SK-N-SH (cell line): Measurements from ENCODE around the gene ACOT7. TPM values are rescaled to one million over a fixed set of nuclear protein-coding genes. Genes with fewer than 3 reads are reported as not detected.

Source experiments
- CTCF ChIA-PET: fragments of 300-600, 350-600 bp; formaldehyde crosslinking; extraction: SDS; loops from one replicate; lab custom pipeline; 2021; lab: Yijun Ruan, JAX
- POLR2A ChIA-PET: fragments of 350-600 bp; sonication (Branson Sonifier 250); formaldehyde crosslinking; extraction: SDS; loops from one replicate; lab custom pipeline; 2020; ENCODE audit warnings: antibody characterized with exemption, inconsistent platforms; lab: Yijun Ruan, JAX
- DNase-seq: peaks from one replicate; pipeline ENCODE4 v3.0.0; 2012
- H2AFZ ChIP-seq: fragments of 200-600 bp; sonication (generic); 2 replicates; pipeline ENCODE4 v1.8.1; 2016; ENCODE audit warnings: antibody characterized with exemption, mild to moderate bottlenecking, low read depth
- H3F3A ChIP-seq: fragments of 200-600 bp; sonication (generic); replicated peaks from 2 replicates; pipeline ENCODE3; 2016; ENCODE audit warnings: antibody characterized with exemption, mild to moderate bottlenecking; ENCODE audit not compliant: insufficient read depth
- H3K27ac ChIP-seq, 2 experiments: fragments of 200-500 bp in 1 of 2; fragments of 200-600 bp in 1 of 2; sonication (Bioruptor generic) in 1 of 2; sonication (generic), shearing (Covaris generic) in 1 of 2; 2 replicates each; pipeline versions ENCODE4 v1.5.1 to v1.6.1; 2014 to 2016; ENCODE audit warnings: low read depth in 2 of 2, inconsistent platforms in 1 of 2, low read length in 1 of 2, mild to moderate bottlenecking in 1 of 2, mixed read lengths in 1 of 2
- H3K27me3 ChIP-seq: fragments of 200-600 bp; sonication (generic), shearing (Covaris generic); 2 replicates; pipeline ENCODE4 v1.6.1; 2016; ENCODE audit warnings: mixed run types; ENCODE audit not compliant: insufficient read depth
- H3K36me3 ChIP-seq, 2 experiments: fragments of 200-500 bp in 1 of 2; fragments of 200-600 bp in 1 of 2; sonication (Bioruptor generic) in 1 of 2; sonication (generic) in 1 of 2; replicated peaks in 1 of 2; 2 replicates each; pipeline versions ENCODE3 to v1.5.1; 2014 to 2016; ENCODE audit warnings: low read length in 1 of 2, mild to moderate bottlenecking in 1 of 2; ENCODE audit not compliant: insufficient read depth in 2 of 2, control insufficient read depth in 1 of 2
- H3K4me1 ChIP-seq, 2 experiments: fragments of 200-500 bp in 1 of 2; fragments of 200-600 bp in 1 of 2; sonication (Bioruptor generic) in 1 of 2; sonication (generic), shearing (Covaris generic) in 1 of 2; 2 replicates each; pipeline versions ENCODE4 v1.5.1 to v1.6.1; 2014 to 2016; ENCODE audit warnings: low read depth in 1 of 2, low read length in 1 of 2, mixed run types in 1 of 2; ENCODE audit not compliant: insufficient read depth in 2 of 2, control insufficient read depth in 1 of 2
- H3K4me2 ChIP-seq: fragments of 200-600 bp; sonication (generic), shearing (Covaris generic); 2 replicates; pipeline ENCODE4 v1.6.1; 2017; ENCODE audit warnings: mixed run types
- H3K4me3 ChIP-seq, 2 experiments: fragments of 200-500 bp in 1 of 2; fragments of 200-600 bp in 1 of 2; sonication (Bioruptor generic) in 1 of 2; sonication (generic), shearing (Covaris generic) in 1 of 2; 2 replicates each; pipeline versions ENCODE4 v1.5.1 to v1.8.1; 2014 to 2016; ENCODE audit warnings: low read depth in 2 of 2, inconsistent platforms in 1 of 2, low read length in 1 of 2, mild to moderate bottlenecking in 1 of 2, mixed read lengths in 1 of 2, moderate library complexity in 1 of 2
- H3K79me2 ChIP-seq: fragments of 200-600 bp; sonication (generic); 2 replicates; pipeline ENCODE4 v1.8.1; 2017; ENCODE audit warnings: mild to moderate bottlenecking; ENCODE audit not compliant: insufficient read depth
- H3K9ac ChIP-seq: fragments of 200-600 bp; sonication (generic); 2 replicates; pipeline ENCODE4 v1.6.1; 2017; ENCODE audit warnings: mixed run types
- H3K9me2 ChIP-seq: fragments of 200-600 bp; sonication (generic); 2 replicates; pipeline ENCODE4 v1.6.1; 2017; ENCODE audit warnings: mixed run types
- H3K9me3 ChIP-seq: fragments of 200-600 bp; sonication (generic); 2 replicates; pipeline ENCODE4 v1.6.1; 2017; ENCODE audit warnings: mixed run types, mild to moderate bottlenecking, moderate library complexity
- H4K20me1 ChIP-seq: fragments of 200-600 bp; sonication (generic); 2 replicates; pipeline ENCODE4 v1.6.1; 2017; ENCODE audit warnings: mild to moderate bottlenecking, mixed run types; ENCODE audit not compliant: insufficient read depth
- CHD2 ChIP-seq: fragments of 150-350 bp; IDR thresholded peaks from 2 replicates; pipeline ENCODE4 v1.6.1; 2018; ENCODE audit warnings: low read length; ENCODE audit not compliant: partially characterized antibody
- ELF1 ChIP-seq: IDR thresholded peaks from 2 replicates; pipeline ENCODE4 v1.4.0; 2012
- EP300 ChIP-seq, 2 experiments: IDR thresholded peaks; 2 replicates each; pipeline versions ENCODE4 v1.4.0 to v1.6.1; 2012; ENCODE audit warnings: borderline replicate concordance in 1 of 2, low read depth in 1 of 2, low read length in 1 of 2
- EZH2phosphoT487 ChIP-seq: fragments of 200-600 bp; sonication (generic); IDR thresholded peaks from 2 replicates; pipeline ENCODE4 v1.6.1; 2017; ENCODE audit warnings: low read depth, mixed run types, mild to moderate bottlenecking, antibody characterized with exemption, moderate library complexity, borderline replicate concordance
- FOXM1 ChIP-seq: IDR thresholded peaks from 2 replicates; pipeline ENCODE4 v1.4.0; 2012; ENCODE audit warnings: low read depth, mild to moderate bottlenecking
- GABPA ChIP-seq: IDR thresholded peaks from 2 replicates; pipeline ENCODE4 v1.4.0; 2012; ENCODE audit warnings: low read depth, mild to moderate bottlenecking
- JUND ChIP-seq: IDR thresholded peaks from 2 replicates; pipeline ENCODE4 v1.4.0; 2012
- MEF2A ChIP-seq: IDR thresholded peaks from 2 replicates; pipeline ENCODE4 v1.4.0; 2012; ENCODE audit warnings: low read depth, borderline replicate concordance
- NFIC ChIP-seq: IDR thresholded peaks from 2 replicates; pipeline ENCODE4 v1.4.0; 2012; ENCODE audit warnings: borderline replicate concordance
- NRF1 ChIP-seq: IDR thresholded peaks from 2 replicates; pipeline ENCODE4 v1.6.1; 2012; ENCODE audit warnings: low read depth, mild to moderate bottlenecking, low read length
- RFX5 ChIP-seq: IDR thresholded peaks from 2 replicates; pipeline ENCODE4 v1.6.1; 2012; ENCODE audit warnings: mild to moderate bottlenecking, improper control_type of control experiment, low read length
- SIN3A ChIP-seq: IDR thresholded peaks from 2 replicates; pipeline ENCODE4 v1.6.1; 2012; ENCODE audit warnings: low read depth, mild to moderate bottlenecking, low read length, moderate library complexity, borderline replicate concordance
- SMC3 ChIP-seq: IDR thresholded peaks from 2 replicates; pipeline ENCODE4 v1.6.1; 2012; ENCODE audit warnings: low read depth, low read length, improper control_type of control experiment
- TCF12 ChIP-seq: IDR thresholded peaks from 2 replicates; pipeline ENCODE4 v1.4.0; 2012
- TEAD4 ChIP-seq: IDR thresholded peaks from 2 replicates; pipeline ENCODE4 v1.4.0; 2012; ENCODE audit warnings: mild to moderate bottlenecking, borderline replicate concordance; ENCODE audit not compliant: insufficient read depth
- YY1 ChIP-seq: IDR thresholded peaks from 2 replicates; pipeline ENCODE4 v1.4.0; 2012; ENCODE audit warnings: low read depth, mild to moderate bottlenecking
- WGBS: methylation state at CpG from one replicate; pipeline ENCODE4 v1.1.6; 2017; ENCODE audit warnings: low lambda C conversion rate; 5-methylcytosine and 5-hydroxymethylcytosine counted together
- polyA plus RNA-seq, 3 experiments: library from polyadenylated mRNA; depleted of rRNA; stranded (reverse); fragments of >200 nt; gene quantifications; 2 replicates each; pipeline ENCODE4 v1.2.3, GENCODE V29; 2012
- TF ChIP-seq, protein P1 (sequence below): fragments of 200-600 bp; sonication (generic); IDR thresholded peaks from 2 replicates; pipeline ENCODE4 v1.6.1; 2017; ENCODE audit warnings: antibody characterized with exemption, mild to moderate bottlenecking, moderate library complexity
- TF ChIP-seq, protein P2 (sequence below): IDR thresholded peaks from 2 replicates; pipeline ENCODE4 v1.6.1; 2012; ENCODE audit warnings: mild to moderate bottlenecking, low read depth, low read length, moderate library complexity
- TF ChIP-seq, protein P3 (sequence below): fragments of 150-350 bp; IDR thresholded peaks from 2 replicates; pipeline ENCODE4 v1.6.1; 2016; ENCODE audit warnings: mild to moderate bottlenecking, low read depth, low read length
- TF ChIP-seq, protein P4 (sequence below): IDR thresholded peaks from 2 replicates; pipeline ENCODE4; 2012

ACOT7 gene
- polyA plus RNA-seq, 1 of the 3 experiments (the other 2 are of a cell fraction) = 289 TPM

DNA sequence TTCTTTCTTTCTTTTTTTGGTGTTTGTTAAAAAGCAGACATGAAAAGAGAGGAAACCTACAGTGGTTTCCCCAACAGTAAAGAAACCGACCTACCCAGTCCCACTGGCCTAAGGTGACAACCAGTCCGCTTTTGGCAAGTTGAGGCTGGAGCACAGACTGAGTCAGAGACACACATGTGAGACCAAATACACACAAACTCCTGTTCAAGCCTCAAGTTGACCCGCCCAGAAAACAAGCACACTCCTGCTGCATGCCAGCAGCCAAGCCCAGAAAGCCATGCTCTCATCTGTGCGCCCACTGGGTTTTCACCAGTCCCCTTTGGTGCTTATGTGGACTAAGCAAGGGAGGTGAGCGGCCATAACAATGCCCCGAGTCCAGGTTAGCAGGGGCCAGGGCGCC, 68.1 kb downstream of the ACOT7 start:
- no peak overlapping the region for H3K9ac ChIP-seq
- POLR2A ChIA-PET = no interaction called here

DNA sequence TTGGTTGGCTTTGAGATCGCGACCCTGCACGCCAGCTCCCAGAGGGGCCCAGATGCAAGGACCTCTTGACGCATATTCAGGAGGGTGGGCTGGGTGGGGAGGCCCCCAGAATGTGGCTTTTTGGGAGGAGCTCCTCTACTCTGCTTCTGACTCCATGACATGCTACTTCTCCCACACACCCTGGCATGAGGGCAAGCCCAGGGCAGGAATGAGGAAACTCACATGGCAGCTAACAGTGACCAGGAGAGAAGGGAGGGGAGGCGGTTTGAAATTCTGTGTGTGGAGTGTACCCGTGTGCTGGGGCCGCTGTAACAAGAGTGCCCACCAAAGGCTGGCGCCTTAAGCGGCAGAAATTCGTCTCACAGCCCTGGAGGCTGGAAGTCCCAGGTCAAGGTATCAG, 71.4 kb downstream of the ACOT7 start:
- no peaks in the 10 kb centered on the region for H3K9me2 ChIP-seq
- H3K9ac ChIP-seq = no peak overlapping the region
- no peaks in the 10 kb centered on the region for H3K9me3 ChIP-seq
- no peaks in the 10 kb centered on the region for H3F3A ChIP-seq
- POLR2A ChIA-PET = no interaction called here
- H3K4me3 ChIP-seq = no peak overlapping the region
- H3K4me1 ChIP-seq = no peaks in the 10 kb centered on the region
- H3K4me2 ChIP-seq = no peak overlapping the region
- H3K36me3 ChIP-seq = peaks cover 0 to 23% of the 10 kb centered on the region in 2 experiments
- TF ChIP-seq NFIC (no peak), TCF12 (no peak), TEAD4 (no peak), YY1 (no peak), ELF1 (no peak), SIN3A (no peak), NRF1 (no peak), SMC3 (no peak), FOXM1 (no peak), EZH2phosphoT487 (no peak), RFX5 (no peak), MEF2A (no peak)
- TF ChIP-seq, protein P1, sequence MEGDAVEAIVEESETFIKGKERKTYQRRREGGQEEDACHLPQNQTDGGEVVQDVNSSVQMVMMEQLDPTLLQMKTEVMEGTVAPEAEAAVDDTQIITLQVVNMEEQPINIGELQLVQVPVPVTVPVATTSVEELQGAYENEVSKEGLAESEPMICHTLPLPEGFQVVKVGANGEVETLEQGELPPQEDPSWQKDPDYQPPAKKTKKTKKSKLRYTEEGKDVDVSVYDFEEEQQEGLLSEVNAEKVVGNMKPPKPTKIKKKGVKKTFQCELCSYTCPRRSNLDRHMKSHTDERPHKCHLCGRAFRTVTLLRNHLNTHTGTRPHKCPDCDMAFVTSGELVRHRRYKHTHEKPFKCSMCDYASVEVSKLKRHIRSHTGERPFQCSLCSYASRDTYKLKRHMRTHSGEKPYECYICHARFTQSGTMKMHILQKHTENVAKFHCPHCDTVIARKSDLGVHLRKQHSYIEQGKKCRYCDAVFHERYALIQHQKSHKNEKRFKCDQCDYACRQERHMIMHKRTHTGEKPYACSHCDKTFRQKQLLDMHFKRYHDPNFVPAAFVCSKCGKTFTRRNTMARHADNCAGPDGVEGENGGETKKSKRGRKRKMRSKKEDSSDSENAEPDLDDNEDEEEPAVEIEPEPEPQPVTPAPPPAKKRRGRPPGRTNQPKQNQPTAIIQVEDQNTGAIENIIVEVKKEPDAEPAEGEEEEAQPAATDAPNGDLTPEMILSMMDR = no peak
- TF ChIP-seq, protein P2, sequence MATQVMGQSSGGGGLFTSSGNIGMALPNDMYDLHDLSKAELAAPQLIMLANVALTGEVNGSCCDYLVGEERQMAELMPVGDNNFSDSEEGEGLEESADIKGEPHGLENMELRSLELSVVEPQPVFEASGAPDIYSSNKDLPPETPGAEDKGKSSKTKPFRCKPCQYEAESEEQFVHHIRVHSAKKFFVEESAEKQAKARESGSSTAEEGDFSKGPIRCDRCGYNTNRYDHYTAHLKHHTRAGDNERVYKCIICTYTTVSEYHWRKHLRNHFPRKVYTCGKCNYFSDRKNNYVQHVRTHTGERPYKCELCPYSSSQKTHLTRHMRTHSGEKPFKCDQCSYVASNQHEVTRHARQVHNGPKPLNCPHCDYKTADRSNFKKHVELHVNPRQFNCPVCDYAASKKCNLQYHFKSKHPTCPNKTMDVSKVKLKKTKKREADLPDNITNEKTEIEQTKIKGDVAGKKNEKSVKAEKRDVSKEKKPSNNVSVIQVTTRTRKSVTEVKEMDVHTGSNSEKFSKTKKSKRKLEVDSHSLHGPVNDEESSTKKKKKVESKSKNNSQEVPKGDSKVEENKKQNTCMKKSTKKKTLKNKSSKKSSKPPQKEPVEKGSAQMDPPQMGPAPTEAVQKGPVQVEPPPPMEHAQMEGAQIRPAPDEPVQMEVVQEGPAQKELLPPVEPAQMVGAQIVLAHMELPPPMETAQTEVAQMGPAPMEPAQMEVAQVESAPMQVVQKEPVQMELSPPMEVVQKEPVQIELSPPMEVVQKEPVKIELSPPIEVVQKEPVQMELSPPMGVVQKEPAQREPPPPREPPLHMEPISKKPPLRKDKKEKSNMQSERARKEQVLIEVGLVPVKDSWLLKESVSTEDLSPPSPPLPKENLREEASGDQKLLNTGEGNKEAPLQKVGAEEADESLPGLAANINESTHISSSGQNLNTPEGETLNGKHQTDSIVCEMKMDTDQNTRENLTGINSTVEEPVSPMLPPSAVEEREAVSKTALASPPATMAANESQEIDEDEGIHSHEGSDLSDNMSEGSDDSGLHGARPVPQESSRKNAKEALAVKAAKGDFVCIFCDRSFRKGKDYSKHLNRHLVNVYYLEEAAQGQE = no peak
- TF ChIP-seq, protein P3, sequence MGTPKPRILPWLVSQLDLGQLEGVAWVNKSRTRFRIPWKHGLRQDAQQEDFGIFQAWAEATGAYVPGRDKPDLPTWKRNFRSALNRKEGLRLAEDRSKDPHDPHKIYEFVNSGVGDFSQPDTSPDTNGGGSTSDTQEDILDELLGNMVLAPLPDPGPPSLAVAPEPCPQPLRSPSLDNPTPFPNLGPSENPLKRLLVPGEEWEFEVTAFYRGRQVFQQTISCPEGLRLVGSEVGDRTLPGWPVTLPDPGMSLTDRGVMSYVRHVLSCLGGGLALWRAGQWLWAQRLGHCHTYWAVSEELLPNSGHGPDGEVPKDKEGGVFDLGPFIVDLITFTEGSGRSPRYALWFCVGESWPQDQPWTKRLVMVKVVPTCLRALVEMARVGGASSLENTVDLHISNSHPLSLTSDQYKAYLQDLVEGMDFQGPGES = no peak
- 92% methylated on average over 6 of the region's 10 CpGs for WGBS
- no peaks in the 10 kb centered on the region for H3K27me3 ChIP-seq
- H2AFZ ChIP-seq = no peak overlapping the region
- no peak overlapping the region for H3K27ac ChIP-seq
- H3K79me2 ChIP-seq = no peaks in the 10 kb centered on the region
- DNase-seq = no peak
- CTCF ChIA-PET = interaction anchor here (4.0 kb wide), 1 partner anchor 76 kb away, joined by 18 read pairs; no protein-coding TSS in a partner anchor
- no peaks in the 10 kb centered on the region for H4K20me1 ChIP-seq

More for the DNA sequence above, 68.1 kb downstream of the ACOT7 start:
- H3K4me3 ChIP-seq = no peak overlapping the region
- H3F3A ChIP-seq = no peaks in the 10 kb centered on the region
- peaks cover 0 to 11% of the 10 kb centered on the region in 2 experiments; a peak in 1 of 4 replicates for H3K4me1 ChIP-seq
- H3K27me3 ChIP-seq = no peaks in the 10 kb centered on the region
- whole genome bisulfite sequencing = 97% methylated on average over 6 of the region's 7 CpGs
- no peaks in the 10 kb centered on the region for H3K79me2 ChIP-seq
- TF ChIP-seq JUND = no peak
- no peak for TF ChIP-seq CHD2
- TF ChIP-seq, protein P4, sequence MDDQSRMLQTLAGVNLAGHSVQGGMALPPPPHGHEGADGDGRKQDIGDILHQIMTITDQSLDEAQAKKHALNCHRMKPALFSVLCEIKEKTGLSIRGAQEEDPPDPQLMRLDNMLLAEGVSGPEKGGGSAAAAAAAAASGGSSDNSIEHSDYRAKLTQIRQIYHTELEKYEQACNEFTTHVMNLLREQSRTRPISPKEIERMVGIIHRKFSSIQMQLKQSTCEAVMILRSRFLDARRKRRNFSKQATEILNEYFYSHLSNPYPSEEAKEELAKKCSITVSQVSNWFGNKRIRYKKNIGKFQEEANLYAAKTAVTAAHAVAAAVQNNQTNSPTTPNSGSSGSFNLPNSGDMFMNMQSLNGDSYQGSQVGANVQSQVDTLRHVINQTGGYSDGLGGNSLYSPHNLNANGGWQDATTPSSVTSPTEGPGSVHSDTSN = no peak
- TF ChIP-seq GABPA = no peak
- TF ChIP-seq RFX5 = no peak
- no peak for TF ChIP-seq EP300 (IDR thresholded peaks at IDR 0.05; ENCODE audit: borderline replicate concordance in 1 of 2, low read depth in 1 of 2, low read length in 1 of 2)
- CTCF ChIA-PET = interaction anchor here (4.0 kb wide), 1 partner anchor 80 kb away, joined by 18 read pairs; no protein-coding TSS in a partner anchor
- H3K4me2 ChIP-seq = no peak overlapping the region
- H3K9me2 ChIP-seq = no peaks in the 10 kb centered on the region
- H2AFZ ChIP-seq = no peak overlapping the region
- no peak overlapping the region for H3K27ac ChIP-seq
- no peak for DNase-seq
- H4K20me1 ChIP-seq = no peaks in the 10 kb centered on the region
- H3K36me3 ChIP-seq = peaks cover 0 to 24% of the 10 kb centered on the region in 2 experiments
- no peaks in the 10 kb centered on the region for H3K9me3 ChIP-seq
